Small intestine (tissue), 7 donors: ENCODE measurements around the gene PHOX2A. TPM values are rescaled to one million over a fixed set of nuclear protein-coding genes. Genes with fewer than 3 reads are reported as not detected.

Experiments used
- DNase-seq, 2 donors: peaks; one replicate each; pipeline versions ENCODE4 v3.0.0 to v3.0.0-alpha.2; 2013
- FAIRE-seq: peaks from 2 replicates; lab custom pipeline; 2012; peaks lifted over from hg19 to GRCh38; lab: Jason Lieb, UNC
- H3K27ac ChIP-seq, 3 donors: one replicate each; pipeline ENCODE4 v1.5.1; 2013; ENCODE audit warnings: low read length in 2 of 3, mild to moderate bottlenecking in 2 of 3, control low read depth in 1 of 3, inconsistent platforms in 1 of 3, low read depth in 1 of 3, moderate library complexity in 1 of 3
- H3K27me3 ChIP-seq, 3 donors: one replicate each; pipeline ENCODE4 v1.6.1; 2013; ENCODE audit warnings: low read length in 3 of 3, inconsistent platforms in 1 of 3; ENCODE audit not compliant: control insufficient read depth in 3 of 3, insufficient read depth in 3 of 3
- H3K36me3 ChIP-seq, 3 donors: one replicate each; pipeline ENCODE4 v1.6.1; 2013; ENCODE audit warnings: low read length in 3 of 3, inconsistent platforms in 1 of 3, low read depth in 1 of 3, mild to moderate bottlenecking in 1 of 3, moderate library complexity in 1 of 3; ENCODE audit not compliant: control insufficient read depth in 3 of 3, insufficient read depth in 2 of 3
- H3K4me1 ChIP-seq, 3 donors: one replicate each; pipeline ENCODE4 v1.6.1; 2013; ENCODE audit warnings: low read length in 2 of 3, inconsistent platforms in 1 of 3, low read depth in 1 of 3, mild to moderate bottlenecking in 1 of 3, moderate library complexity in 1 of 3; ENCODE audit not compliant: control insufficient read depth in 3 of 3, insufficient read depth in 2 of 3
- H3K4me3 ChIP-seq, 3 donors: one replicate each; pipeline ENCODE4 v1.5.1; 2013; ENCODE audit warnings: low read length in 3 of 3, control low read depth in 1 of 3, inconsistent platforms in 1 of 3, low read depth in 1 of 3, mild to moderate bottlenecking in 1 of 3, moderate library complexity in 1 of 3
- H3K9me3 ChIP-seq, 2 donors: one replicate each; pipeline ENCODE4 v1.6.1; 2013; ENCODE audit warnings: low read depth in 1 of 2, low read length in 1 of 2; ENCODE audit not compliant: control insufficient read depth in 2 of 2, insufficient read depth in 1 of 2
- WGBS, 3 donors: extraction: QIAGEN DNeasy Blood & Tissue Kit; methylation state at CpG; one replicate each; pipeline ENCODE4 v1.1.7; 2013; 5-methylcytosine and 5-hydroxymethylcytosine counted together
- polyA plus RNA-seq, 4 donors: library from polyadenylated mRNA; stranded (reverse) in 3 of 4; unstranded in 1 of 4; fragments of 200-250 nt in 3 of 4; fragments of 120-200 nt in 1 of 4; gene quantifications; one replicate each; pipeline versions ENCODE4 v1.2.1 to v1.2.3, GENCODE V29; 2013
- donor health status: healthy with polysubstance abuse.
- donor health status: control.
- donor health status: control.
- donor health status: Bipolar disorder and iron deficiency.
- donor health status: healthy.

The PHOX2A gene
- polyA plus RNA-seq, 4 donors = 0.86 to 3.3 TPM; not detected in 2

DNA sequence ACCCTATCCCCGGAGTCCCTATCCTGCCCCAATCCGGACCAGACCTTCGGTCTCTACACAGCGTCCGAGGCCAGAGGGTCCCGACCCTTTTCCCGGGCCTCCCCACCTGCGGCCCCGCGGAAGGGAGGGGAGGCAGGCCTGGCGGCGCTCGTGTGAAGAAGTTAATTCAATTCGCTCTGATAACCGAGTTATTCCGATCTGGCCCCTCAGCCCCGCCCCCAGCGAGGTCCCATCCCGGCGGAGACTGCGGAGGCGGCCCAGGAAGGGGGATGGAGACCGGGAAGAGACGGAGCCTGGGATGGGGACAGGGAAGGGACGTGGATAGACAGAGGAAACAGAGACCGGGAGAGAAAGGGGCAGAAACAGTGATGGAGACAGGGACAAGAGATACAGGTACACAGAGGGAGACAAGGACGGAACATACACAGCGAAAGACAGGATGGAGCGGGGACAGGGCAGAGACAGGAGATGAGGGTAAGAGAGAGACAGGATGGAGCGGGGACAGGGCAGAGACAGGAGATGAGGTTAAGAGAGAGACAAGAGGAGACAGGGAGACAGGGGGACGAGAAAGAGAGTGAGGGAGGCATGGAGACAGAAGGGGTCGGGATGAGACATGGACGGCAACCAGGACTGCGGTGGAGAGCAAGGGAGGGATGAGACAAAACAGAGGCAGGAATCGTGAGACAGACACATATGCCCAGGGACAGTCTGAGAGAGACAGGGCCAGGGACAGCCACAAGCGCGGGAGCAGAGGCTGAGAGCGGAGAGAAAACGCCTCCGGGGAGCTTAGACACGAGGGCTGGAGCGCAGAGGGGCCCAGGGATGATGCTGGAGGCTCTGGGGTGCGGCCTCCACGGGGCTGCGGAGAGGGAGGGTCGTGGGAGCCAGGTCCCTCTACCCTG lies 636 bp upstream of the PHOX2A start:
- no peaks in the 10 kb centered on the region for H3K36me3 ChIP-seq
- H3K27ac ChIP-seq = no peak overlapping the region
- no peaks in the 10 kb centered on the region for H3K9me3 ChIP-seq
- peaks cover 0 to 11% (median 2%) of the 10 kb centered on the region in 3 donors for H3K4me1 ChIP-seq
- 8 to 12% (median 8%) methylated on average over 42 to 46 of the region's 46 CpGs for WGBS, 3 donors
- H3K4me3 ChIP-seq = peak overlapping the region in 1 of 3 donors; percentile 13
- no peak for FAIRE-seq
- no peak for DNase-seq
- peaks cover 12 to 87% (median 38%) of the 10 kb centered on the region in 3 donors for H3K27me3 ChIP-seq

DNA sequence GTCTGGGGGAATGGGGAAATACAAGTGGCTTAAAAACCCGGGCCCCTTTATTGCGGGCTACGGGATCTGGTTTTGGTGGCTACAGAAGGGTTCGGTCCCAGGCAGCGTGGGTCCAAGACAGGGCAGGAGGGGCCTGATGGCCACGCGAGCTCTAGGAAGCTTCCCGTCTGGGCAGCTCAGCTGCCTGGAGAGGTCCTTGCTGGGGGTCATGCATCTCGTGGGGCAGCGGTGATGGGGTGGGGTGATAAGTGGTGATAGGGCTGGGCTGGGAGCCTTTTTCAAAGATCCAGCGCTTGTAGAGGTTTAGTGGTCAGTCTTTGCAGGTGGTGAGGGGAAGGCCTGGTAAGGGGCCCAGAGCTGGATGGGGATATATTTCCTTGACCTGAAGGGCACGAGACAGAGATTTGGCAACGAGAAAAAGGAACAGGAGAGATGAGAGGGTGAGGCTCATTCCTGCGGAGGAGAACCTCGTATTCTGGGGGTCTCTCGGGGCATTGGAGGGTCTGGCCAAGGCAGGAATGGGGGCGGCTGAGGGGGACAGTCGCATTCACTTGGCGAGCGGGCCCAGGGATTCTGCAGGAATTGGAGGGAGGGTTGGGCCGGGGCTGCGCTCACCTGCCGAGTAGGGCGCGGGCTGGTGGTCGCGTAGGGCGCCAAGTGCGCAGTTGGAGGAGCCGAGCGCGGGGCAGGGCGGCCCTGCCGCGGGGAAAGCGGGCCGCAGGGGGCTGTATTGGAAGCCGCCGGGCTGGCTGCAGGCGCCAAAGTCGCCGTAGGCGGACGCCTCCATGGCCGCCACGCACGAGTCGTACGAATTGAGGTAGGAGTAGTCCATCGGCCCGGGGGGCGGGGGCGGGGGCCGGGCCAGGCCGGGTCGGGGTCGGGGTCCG lies 560 bp downstream of the PHOX2A start:
- H3K27me3 ChIP-seq = peaks cover 12 to 92% (median 38%) of the 10 kb centered on the region in 3 donors
- WGBS, 3 donors = 21 to 35% (median 35%) methylated on average over 38 to 58 of the region's 58 CpGs
- FAIRE-seq (no peak), DNase-seq (no peak)
- peak overlapping the region in 1 of 3 donors; percentile 22 for H3K4me3 ChIP-seq
- H3K4me1 ChIP-seq = peaks cover 0 to 22% (median 2%) of the 10 kb centered on the region in 3 donors
- no peaks in the 10 kb centered on the region for H3K9me3 ChIP-seq
- peaks cover 0 to 4% (median under 1%) of the 10 kb centered on the region in 3 donors for H3K36me3 ChIP-seq
- no peak overlapping the region for H3K27ac ChIP-seq

DNA sequence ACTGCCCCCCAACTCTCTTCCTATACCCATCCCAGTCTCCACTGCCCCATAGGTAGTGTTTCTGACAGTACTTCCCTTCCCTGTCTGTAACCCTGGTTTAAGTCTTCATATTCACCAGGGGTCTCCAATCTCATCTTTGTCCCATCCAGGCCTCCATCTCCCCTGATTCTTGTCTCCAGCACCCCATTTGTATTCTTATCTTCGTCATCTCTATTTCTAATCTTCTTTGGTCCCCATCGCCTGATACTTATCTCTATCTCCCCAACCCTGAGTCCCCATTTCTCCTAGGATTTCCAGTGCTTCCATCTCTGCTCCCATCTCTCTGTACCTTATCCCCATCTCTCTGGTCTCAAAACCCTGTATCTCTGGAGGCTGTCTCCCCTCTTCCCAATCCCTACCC lies 1.8 kb downstream of the PHOX2A start:
- FAIRE-seq = no peak
- Histone ChIP-seq H3K4me1 (peaks cover 0 to 27% (median 2%) of the 10 kb centered on the region in 3 donors), H3K36me3 (peaks cover 0 to 17% (median 4%) of the 10 kb centered on the region in 3 donors)

DNA sequence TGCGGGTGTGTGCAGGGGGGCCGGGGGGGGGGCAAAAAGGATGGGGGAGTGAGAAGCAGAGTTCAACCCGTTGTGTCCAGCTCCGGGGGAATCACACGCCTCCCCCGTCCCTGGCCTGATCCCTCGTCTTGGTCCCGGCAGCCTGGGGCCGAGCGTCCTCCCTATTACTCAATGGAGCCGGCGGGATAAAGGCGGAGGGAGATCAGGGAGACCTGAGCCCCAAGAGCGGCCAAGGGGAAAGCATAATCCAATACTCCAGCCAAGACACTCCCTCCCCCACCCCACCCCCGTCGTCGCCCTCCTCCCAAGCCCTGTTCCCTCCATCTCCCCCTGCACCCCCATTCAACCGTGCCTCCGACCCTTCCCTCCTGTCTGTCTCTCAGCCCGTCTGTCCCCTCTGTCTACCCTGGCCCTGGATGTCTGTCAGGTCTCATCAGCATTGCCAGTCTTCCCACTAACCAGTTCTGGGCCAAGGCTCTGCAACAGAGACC lies 2.6 kb downstream of the PHOX2A start:
- FAIRE-seq (no peak), DNase-seq (no peak)
- Histone ChIP-seq H3K4me1 (peaks cover 0 to 32% (median 2%) of the 10 kb centered on the region in 3 donors), H3K4me3 (no peak overlapping the region), H3K36me3 (peaks cover 0 to 24% (median 4%) of the 10 kb centered on the region in 3 donors), H3K27me3 (peaks cover 12 to 74% (median 38%) of the 10 kb centered on the region in 3 donors), H3K27ac (no peak overlapping the region), H3K9me3 (no peaks in the 10 kb centered on the region)
- 13 to 16% (median 15%) methylated on average over 17 to 20 of the region's 20 CpGs for WGBS, 3 donors

More for the DNA sequence above, 1.8 kb downstream of the PHOX2A start:
- DNase-seq = no peak
- H3K27ac ChIP-seq = peak overlapping the region in 1 of 3 donors; percentile 11
- H3K4me3 ChIP-seq = no peak overlapping the region
- H3K9me3 ChIP-seq = no peaks in the 10 kb centered on the region
- 90 to 95% (median 93%) methylated on average over 2 of the region's 2 CpGs for WGBS, 3 donors
- peaks cover 12 to 82% (median 38%) of the 10 kb centered on the region in 3 donors for H3K27me3 ChIP-seq

DNA sequence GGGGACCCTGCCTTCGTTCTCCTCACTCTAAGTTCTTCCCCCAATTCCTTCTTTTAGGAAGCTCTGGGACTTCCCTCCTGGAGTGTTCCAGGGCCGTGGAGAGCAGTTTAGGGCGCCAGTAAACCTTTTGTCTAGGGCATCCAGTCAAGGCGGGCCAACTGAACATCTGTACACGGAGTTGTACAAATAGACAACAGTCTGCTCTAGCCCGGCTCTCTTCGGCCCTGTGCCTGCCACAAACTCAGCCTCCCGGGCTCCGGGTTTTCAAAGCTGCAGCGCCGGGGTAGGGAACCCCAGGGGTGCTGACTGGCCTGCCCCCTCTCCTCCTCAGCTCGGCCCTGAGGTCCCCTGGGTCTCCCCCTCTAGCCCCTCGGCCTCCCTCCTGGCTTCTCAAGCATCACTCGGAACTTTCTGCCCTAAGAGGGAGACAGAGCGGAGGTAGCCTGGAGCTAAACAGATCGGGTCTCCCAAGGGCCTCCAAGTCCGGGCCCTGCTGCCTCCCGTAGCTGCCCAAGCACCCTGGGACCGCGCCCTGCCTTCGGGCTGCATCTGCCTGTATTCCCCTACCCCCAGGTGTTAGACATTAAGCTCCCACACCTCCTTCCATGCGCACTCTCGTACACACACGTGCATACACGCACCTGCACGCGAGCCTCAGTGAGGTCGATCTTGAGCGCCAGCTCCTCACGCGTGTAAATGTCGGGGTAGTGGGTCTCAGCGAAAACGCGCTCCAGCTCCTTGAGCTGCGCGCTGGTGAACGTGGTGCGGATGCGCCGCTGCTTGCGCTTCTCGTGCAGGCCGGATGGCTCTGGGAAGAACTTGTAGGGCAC lies 3.3 kb downstream of the PHOX2A start:
- 7 to 10% (median 9%) methylated on average over 44 of the region's 44 CpGs for WGBS, 3 donors
- peaks cover 12 to 68% (median 35%) of the 10 kb centered on the region in 3 donors for H3K27me3 ChIP-seq
- DNase-seq (peak; percentile 8 to 41), FAIRE-seq (no peak)
- no peak overlapping the region for H3K27ac ChIP-seq
- peaks cover 0 to 32% (median 2%) of the 10 kb centered on the region in 3 donors for H3K4me1 ChIP-seq
- peaks cover 0 to 29% (median 8%) of the 10 kb centered on the region in 3 donors for H3K36me3 ChIP-seq
- no peaks in the 10 kb centered on the region for H3K9me3 ChIP-seq
- H3K4me3 ChIP-seq = peak overlapping the region in 1 of 3 donors; percentile 47

DNA sequence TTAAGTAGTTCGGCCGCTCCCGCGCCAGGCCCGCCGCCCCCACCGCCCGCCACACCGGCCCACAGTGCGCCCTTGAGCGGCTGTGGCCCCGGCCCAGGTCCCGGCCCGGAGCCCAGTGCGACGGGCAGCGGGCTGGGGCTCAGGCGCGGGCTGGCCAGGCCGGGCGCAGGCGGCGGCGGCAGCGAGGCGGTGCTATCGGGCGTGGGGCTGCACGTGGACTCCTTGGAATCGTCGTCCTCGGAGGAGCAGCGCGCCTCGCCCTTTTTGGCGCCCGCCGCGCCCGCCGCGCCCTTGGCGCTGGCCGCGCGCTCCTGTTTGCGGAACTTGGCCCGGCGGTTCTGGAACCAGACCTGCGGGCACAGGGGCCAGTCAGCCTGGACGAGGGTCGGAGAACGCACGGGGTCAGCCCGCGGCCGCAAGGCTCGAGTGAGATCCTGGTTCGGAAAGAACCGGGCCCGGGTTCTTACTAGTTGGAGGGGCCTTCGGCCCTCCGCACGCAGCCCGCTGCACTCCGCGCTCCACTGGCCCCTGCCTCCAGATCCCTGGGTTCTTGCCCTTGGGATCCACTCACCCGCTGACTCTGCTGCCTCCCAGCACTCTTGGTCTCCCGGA lies 4.0 kb downstream of the PHOX2A start:
- H3K9me3 ChIP-seq = no peaks in the 10 kb centered on the region
- H3K27ac ChIP-seq = no peak overlapping the region
- peaks cover 0 to 32% (median 2%) of the 10 kb centered on the region in 3 donors for H3K4me1 ChIP-seq
- peaks cover 3 to 36% (median 10%) of the 10 kb centered on the region in 3 donors for H3K36me3 ChIP-seq
- peaks cover 12 to 60% (median 28%) of the 10 kb centered on the region in 3 donors for H3K27me3 ChIP-seq
- peak overlapping the region in 1 of 3 donors; percentile 47 for H3K4me3 ChIP-seq
- DNase-seq = peak; percentile 68 to 71
- 1 to 4% (median 2%) methylated on average over 55 to 69 of the region's 69 CpGs for WGBS, 3 donors
- FAIRE-seq = no peak

DNA sequence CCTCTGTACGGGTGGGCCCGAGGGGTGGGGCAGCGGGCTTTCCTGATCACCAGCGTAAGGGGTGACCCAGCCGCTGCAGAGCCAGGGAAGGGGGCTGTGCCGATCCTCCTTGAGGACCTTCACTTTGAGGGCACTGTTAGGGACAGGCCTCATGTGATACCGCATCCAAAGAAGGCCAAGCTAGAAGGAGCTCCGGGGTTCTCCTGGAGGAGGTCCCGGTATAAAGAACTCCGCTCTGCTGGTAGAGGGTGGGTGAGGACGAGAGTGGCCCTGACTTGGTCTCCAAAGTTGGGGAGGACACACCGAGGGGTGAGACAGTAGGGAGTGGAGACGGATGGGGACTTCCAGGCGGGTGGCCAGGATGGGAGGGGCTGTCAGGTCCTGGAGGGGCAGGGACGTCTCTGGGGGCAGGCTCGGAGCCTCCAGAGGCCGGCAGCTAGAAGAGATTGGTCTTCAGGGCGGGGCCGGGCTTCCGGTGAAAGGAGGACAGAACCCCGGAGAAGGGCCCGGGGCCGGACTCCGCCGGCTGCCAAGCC lies 4.6 kb downstream of the PHOX2A start:
- no peaks in the 10 kb centered on the region for H3K9me3 ChIP-seq
- DNase-seq = peak in 1 of 2 donors; percentile 57
- H3K27ac ChIP-seq = no peak overlapping the region
- H3K4me3 ChIP-seq = peak overlapping the region in 1 of 3 donors; percentile 47
- WGBS, 3 donors = 11 to 21% (median 12%) methylated on average over 20 to 25 of the region's 25 CpGs
- FAIRE-seq = no peak
- H3K4me1 ChIP-seq = peaks cover 0 to 32% (median 2%) of the 10 kb centered on the region in 3 donors
- peaks cover 3 to 42% (median 10%) of the 10 kb centered on the region in 3 donors for H3K36me3 ChIP-seq
- peaks cover 12 to 55% (median 22%) of the 10 kb centered on the region in 3 donors for H3K27me3 ChIP-seq
